Activated B cell treated with CpG ODN at 0.5 μM for 24 hours (primary cell): ENCODE measurements around the gene NELFCD. TPM values are rescaled to one million over a fixed set of nuclear protein-coding genes. Genes with fewer than 3 reads are reported as not detected.

Experiments
- ATAC-seq: fragments of 200-7000 bp; cut with Tn5 transposase; one replicate; pipeline ENCODE4 v1.10.0; 2021; ENCODE audit warnings: low read depth, mild to moderate bottlenecking, moderate library complexity
- CTCF ChIA-PET: fragments of 350-600 bp; sonication (Branson Sonifier 250); formaldehyde crosslinking; loops from one replicate; lab custom pipeline; 2021; ENCODE audit warnings: antibody characterized with exemption; lab: Charles Lee
- POLR2A ChIA-PET: fragments of 350-600 bp; sonication (Branson Sonifier 250); formaldehyde crosslinking; loops from one replicate; lab custom pipeline; 2021; ENCODE audit warnings: antibody characterized with exemption; lab: Charles Lee
- DNase-seq: peaks from one replicate; pipeline ENCODE4 v3.0.0; 2022
- H3K27ac Mint-ChIP-seq: one replicate; pipeline ENCODE4 v1.8.0; 2020; ENCODE audit warnings: mixed read lengths
- H3K27me3 Mint-ChIP-seq: one replicate; pipeline ENCODE4 v1.8.0; 2021; ENCODE audit warnings: mixed read lengths
- H3K36me3 Mint-ChIP-seq: one replicate; pipeline ENCODE4 v1.8.0; 2021; ENCODE audit warnings: low read depth, mixed read lengths
- H3K4me1 Mint-ChIP-seq: one replicate; pipeline ENCODE4 v1.8.0; 2021; ENCODE audit warnings: mixed read lengths
- H3K4me3 Mint-ChIP-seq: one replicate; pipeline ENCODE4 v1.8.0; 2020; ENCODE audit warnings: mild to moderate bottlenecking, mixed read lengths
- H3K9me3 Mint-ChIP-seq: one replicate; pipeline ENCODE4 v1.8.0; 2020; ENCODE audit warnings: mixed read lengths
- intact Hi-C: fragments of 100-400 bp; cut with micrococcal nuclease; formaldehyde crosslinking; loops from one replicate; pipeline ENCODE4 v1.15.1; 2024
- total RNA-seq: library from RNA; stranded (reverse); gene quantifications from 2 replicates; pipeline ENCODE4 v1.2.3, GENCODE V29; 2022
- TF ChIP-seq, protein P1 (sequence below): fragments of 200-600 bp; IDR thresholded peaks from one replicate; pipeline ENCODE4 v1.8.0; 2022; ENCODE audit warnings: antibody characterized with exemption, mild to moderate bottlenecking

Gene NELFCD
- total RNA-seq, 1 donor from 2014 or later: 107 TPM

DNA sequence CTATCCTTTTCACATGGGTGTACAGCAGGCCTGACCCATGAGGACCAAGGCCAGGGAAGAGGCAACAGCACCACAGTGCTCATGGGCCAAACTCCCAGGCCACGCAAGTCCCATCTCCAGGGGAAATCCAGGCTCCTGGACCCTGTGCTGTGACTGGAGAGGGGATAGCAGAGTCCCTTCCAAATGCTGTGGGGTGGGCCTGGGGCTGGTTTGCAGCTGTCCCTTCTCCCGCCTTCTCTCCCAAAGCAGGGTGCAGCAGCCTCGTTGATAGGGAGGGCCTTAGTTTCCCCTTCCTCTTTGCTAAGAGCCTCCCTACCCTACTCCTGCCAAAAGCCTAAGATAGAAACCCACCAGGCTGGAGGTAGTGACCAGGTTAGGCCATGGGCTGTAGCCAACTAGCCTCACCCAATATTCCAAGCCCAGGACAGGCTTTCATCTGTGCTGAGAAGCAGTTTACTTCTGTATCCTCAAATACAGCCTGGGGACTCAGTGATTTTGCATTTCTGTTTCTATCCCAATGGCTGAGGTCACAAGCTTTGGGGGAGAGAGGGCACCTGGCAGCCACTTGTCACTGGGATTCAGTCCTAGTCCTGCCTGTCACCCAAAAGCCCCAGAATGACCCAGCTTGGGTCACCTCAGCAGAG, 24.6 kb downstream of the NELFCD start:
- DNase-seq: no peak
- ChIA-PET CTCF (interaction anchor here (1.2 to 1.8 kb wide), 2 partner anchors 27 to 28 kb away, joined by 3 to 4 read pairs; partner anchors contain the start of gene ATP5F1E), POLR2A (interaction anchor here (0.6 to 5.1 kb wide), 17 partner anchors 10 to 1615 kb away, joined by 3 to 88 read pairs (median 12); partner anchors contain the start of genes ATP5F1E, NELFCD, PRELID3B and TUBB1)
- no peak for ATAC-seq
- intact Hi-C loops: loop anchor here (1.0 to 10.0 kb wide), 11 partner anchors 24 to 1615 kb away; partner anchors contain the start of genes NELFCD, PRELID3B, RAB22A and RBM38
- peaks cover 60% of the 10 kb centered on the region for H3K4me1 Mint-ChIP-seq
- H3K36me3 Mint-ChIP-seq: peaks cover 49% of the 10 kb centered on the region
- no peaks in the 10 kb centered on the region for H3K27me3 Mint-ChIP-seq
- TF ChIP-seq, protein P1, sequence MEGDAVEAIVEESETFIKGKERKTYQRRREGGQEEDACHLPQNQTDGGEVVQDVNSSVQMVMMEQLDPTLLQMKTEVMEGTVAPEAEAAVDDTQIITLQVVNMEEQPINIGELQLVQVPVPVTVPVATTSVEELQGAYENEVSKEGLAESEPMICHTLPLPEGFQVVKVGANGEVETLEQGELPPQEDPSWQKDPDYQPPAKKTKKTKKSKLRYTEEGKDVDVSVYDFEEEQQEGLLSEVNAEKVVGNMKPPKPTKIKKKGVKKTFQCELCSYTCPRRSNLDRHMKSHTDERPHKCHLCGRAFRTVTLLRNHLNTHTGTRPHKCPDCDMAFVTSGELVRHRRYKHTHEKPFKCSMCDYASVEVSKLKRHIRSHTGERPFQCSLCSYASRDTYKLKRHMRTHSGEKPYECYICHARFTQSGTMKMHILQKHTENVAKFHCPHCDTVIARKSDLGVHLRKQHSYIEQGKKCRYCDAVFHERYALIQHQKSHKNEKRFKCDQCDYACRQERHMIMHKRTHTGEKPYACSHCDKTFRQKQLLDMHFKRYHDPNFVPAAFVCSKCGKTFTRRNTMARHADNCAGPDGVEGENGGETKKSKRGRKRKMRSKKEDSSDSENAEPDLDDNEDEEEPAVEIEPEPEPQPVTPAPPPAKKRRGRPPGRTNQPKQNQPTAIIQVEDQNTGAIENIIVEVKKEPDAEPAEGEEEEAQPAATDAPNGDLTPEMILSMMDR: no peak
- H3K27ac Mint-ChIP-seq: peak overlapping the region; percentile 99
- H3K9me3 Mint-ChIP-seq: no peaks in the 10 kb centered on the region
- peak overlapping the region; percentile 91 for H3K4me3 Mint-ChIP-seq

DNA sequence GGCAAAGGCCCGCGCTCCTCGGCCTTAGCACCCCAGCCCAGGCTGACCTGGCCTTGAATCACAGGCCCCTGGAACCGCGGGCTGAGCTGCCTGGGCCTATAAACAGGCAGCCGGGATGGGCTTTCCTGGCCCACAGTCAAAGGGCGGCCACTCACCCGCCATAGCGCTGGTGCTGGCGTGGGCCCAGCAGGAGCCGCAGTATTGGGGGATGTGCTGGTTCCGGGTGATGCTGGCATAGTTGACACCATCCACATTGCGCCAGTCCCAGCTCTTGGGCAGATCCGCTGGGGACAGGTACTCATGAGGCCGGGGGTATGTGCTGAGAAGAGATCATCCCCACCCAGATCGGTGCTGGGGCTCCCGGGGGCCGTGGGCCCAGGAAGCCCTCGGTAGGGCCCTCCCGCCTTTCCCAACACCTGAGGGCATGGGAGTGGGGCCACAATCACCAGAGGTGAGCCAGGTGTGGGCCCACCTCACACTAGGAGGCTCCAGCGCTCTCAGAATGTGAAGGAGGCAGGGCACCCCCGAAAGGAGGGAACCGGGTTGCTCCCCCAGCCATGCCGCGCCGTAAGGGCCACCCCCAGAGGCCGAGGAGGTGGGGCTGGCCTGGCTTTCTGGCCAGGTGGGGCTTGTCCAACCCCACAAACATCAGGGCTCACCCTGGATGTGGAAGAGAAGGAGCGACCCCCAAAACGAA, 25.3 kb downstream of the NELFCD start:
- no peaks in the 10 kb centered on the region for H3K27me3 Mint-ChIP-seq
- peak overlapping the region; percentile 91 for H3K4me3 Mint-ChIP-seq
- H3K36me3 Mint-ChIP-seq: peaks cover 42% of the 10 kb centered on the region
- peaks cover 63% of the 10 kb centered on the region for H3K4me1 Mint-ChIP-seq
- ATAC-seq (no peak), DNase-seq (no peak)
- H3K9me3 Mint-ChIP-seq: no peaks in the 10 kb centered on the region
- intact Hi-C loops: loop anchor here (1.0 to 10.0 kb wide), 7 partner anchors 136 to 1616 kb away; partner anchors contain the start of genes RAB22A, RBM38, STX16 and ZNF831
- TF ChIP-seq, protein P1: no peak
- ChIA-PET POLR2A (interaction anchor here (0.6 to 5.1 kb wide), 11 partner anchors 11 to 1617 kb away, joined by 3 to 88 read pairs (median 20); partner anchors contain the start of genes ATP5F1E, PRELID3B and TUBB1), CTCF (interaction anchor here (1.2 to 1.8 kb wide), 2 partner anchors 26 to 27 kb away, joined by 3 to 4 read pairs; partner anchors contain the start of gene ATP5F1E)
- H3K27ac Mint-ChIP-seq: peak overlapping the region; percentile 99

DNA sequence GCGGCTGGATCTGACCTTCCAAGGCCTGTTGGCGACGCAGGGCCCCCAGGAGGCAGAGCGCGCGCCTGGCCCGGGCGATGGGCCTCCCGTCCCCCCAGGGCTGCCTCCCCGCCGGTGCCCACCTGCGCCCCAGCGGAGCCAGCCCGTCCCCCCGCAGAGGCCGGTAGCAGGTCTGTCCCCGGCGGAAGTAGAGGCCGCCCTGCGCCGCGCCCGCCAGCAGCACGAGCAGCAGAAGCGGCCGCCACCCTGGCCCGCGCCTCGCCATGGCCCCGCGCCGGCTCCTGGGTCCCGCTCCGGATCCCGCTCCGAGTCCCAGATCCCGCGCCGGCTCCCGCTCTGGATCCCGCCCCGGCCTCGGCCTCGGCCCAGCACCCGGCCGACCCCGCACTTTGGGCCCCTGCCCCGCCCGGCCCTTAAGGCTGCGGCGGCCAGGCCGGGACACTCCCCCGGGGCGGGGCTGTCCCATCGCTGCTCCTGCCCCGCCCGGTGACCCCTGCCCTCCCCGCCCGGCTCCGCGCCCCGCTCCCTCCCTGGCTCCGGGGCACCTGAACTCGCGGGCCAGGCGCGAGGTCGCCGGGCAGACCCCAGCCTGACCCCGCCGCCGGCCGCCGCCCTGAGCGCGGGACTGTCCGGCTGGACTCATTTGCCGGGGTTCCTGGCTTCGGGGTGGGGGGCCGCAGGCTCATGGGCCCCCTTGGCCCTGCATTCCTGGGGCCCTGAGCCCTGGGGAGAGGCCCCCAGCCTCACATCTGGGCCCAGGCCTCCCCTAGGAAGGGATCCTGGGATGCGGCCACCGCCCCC, 26.0 kb downstream of the NELFCD start, which contains the start of gene CTSZ:
TSS of gene CTSZ (minus strand) at position 391 of the 801 bp plus-strand sequence. CDS start at position 265, 126 bp downstream.
- H3K36me3 Mint-ChIP-seq: peaks cover 36% of the 10 kb centered on the region
- DNase-seq (peak; percentile 65), ATAC-seq (peak; percentile 25)
- ChIA-PET POLR2A (interaction anchor here (0.6 to 5.1 kb wide), 14 partner anchors 10 to 1617 kb away, joined by 3 to 89 read pairs (median 18); partner anchors contain the start of genes ATP5F1E, PRELID3B and TUBB1), CTCF (no interaction called here)
- H3K9me3 Mint-ChIP-seq: no peaks in the 10 kb centered on the region
- peak within 1 kb of the TSS; percentile 99 for H3K27ac Mint-ChIP-seq
- TF ChIP-seq, protein P1: no peak
- no peaks in the 10 kb centered on the region for H3K27me3 Mint-ChIP-seq
- H3K4me3 Mint-ChIP-seq: peak within 1 kb of the TSS; percentile 95
- intact Hi-C loops: loop anchor here (1.0 to 10.0 kb wide), 9 partner anchors 25 to 1616 kb away; partner anchors contain the start of genes ATP5F1E, RAB22A, RBM38 and STX16
- peaks cover 61% of the 10 kb centered on the region for H3K4me1 Mint-ChIP-seq

DNA sequence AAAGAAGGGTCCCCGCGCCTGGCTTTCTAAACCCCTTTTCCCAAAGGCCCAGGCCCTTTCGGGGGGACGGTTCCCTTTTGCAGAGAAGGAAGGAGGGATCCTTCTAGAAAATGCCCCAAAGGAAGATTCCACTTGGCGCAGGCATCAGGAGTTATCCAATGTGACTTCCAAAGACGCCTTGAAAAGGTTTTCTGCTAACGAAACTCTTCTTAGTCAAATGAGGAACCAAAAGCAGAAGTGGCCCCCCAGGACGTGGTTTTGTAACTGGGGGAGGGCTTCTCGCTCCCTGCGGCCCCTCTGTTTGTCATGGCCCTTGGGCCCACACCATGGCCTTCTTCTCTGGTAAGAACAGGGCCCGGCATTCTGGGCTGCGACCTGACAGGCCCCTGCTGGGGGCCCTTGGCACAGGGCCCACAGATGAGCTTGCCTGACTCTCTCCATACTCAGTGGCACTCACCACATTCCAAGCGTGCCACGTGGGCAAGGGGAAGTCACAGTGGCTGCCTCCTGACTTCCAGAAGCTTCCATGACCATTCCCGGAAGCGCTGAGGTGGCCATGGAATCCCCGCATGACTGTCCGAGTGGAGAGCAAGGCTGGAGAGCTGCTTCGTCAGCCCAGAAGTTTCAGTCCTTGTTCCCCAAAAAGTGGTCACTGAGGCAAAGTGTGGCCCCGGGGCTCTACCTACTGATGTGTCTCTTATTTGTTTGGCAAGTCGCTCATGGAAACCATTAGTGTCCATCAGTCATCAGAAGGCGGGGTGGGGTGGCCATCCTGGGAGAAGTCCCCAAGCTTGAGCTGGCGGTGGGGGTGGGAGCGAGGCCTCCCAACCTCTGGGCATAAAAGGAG, 26.8 kb downstream of the NELFCD start:
- Mint-ChIP-seq H3K27ac (peak overlapping the region; percentile 98), H3K27me3 (no peaks in the 10 kb centered on the region), H3K9me3 (no peaks in the 10 kb centered on the region), H3K4me1 (peaks cover 52% of the 10 kb centered on the region), H3K4me3 (peak overlapping the region; percentile 95), H3K36me3 (peaks cover 27% of the 10 kb centered on the region)
- POLR2A ChIA-PET: interaction anchor here (0.6 to 3.5 kb wide), 23 partner anchors 9 to 1610 kb away, joined by 3 to 89 read pairs (median 4); partner anchors contain the start of genes ATP5F1E, PRELID3B and ZBP1
- peak; percentile 22 for ATAC-seq
- peak; percentile 69 for DNase-seq
- intact Hi-C loops: loop anchor here (1.0 to 10.0 kb wide), 9 partner anchors 8 to 1617 kb away; partner anchors contain the start of genes ATP5F1E, RAB22A, RBM38 and STX16
- TF ChIP-seq, protein P1: no peak
- CTCF ChIA-PET: interaction anchor here (1.3 kb wide), 1 partner anchor 24 kb away, joined by 5 read pairs; the partner anchor contains the start of gene ATP5F1E
